COLO668 (cell line): ENCODE results near the gene SMYD5.
A peak's percentile ranks its signal among the peaks of the same experiment; 100 is the strongest.

Source experiments
- DNase-seq: peaks from one replicate; lab custom pipeline; 2025; ENCODE audit not compliant: unreplicated experiment; lab: John Stamatoyannopoulos, UW

SMYD5 gene

DNA sequence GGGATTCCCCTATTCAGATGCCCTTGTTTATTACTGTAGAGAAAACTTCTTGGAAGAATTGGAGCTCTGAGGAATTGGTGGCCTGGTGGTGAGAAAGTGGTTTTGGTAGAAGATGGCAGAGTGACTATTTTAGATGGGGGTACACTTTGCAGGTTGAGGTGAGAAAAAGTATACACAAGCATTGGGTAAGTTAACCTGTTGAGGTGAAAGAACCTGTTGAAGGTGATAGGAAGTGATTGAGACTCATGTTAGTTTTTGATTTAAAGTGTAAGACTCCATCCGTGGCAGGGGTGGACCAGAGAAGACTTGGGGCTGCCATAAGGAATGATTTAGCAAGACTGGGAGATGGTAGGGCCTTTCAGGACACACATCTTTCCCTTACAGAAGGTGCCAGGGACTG lies 23.1 kb downstream of the SMYD5 start:
- no peak for DNase-seq

DNA sequence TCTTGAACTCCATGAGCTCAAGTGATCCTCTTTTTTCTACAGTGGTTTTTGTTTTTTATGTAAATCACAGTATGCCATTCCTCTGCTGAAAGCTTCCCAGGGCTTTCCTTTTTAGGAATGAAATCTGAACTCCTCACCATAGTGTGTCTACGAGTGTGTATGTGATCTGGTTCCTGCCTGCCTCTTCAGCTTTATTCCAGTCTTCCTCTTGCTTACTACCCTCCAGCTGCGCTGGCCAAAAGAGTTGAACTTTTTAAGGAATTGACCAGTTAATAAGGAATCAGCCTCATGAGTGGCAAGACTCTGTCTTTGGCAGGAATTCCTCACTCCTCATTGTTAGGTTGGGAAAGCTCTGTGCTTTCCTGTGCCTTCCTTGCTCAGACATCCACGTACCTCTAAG lies 24.1 kb downstream of the SMYD5 start:
- no peak for DNase-seq

DNA sequence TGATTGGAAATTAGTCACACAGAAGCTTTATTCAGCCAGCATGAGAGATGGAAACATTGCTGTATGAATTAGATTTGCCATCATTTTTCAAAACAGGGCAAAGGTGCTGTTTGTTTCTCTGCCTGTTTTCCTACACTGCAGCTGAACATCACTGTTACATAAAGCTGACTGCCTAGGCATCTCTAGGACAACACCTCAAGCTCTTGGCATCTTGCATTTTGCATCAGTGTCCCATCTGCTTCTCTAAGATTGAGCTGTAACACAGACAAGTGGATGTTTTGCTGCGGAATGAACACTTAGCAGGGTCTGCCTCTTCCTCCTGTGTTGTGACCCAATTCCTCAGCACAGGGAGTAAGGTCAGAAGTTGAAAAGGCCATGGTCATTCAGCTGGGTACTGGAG lies 24.9 kb downstream of the SMYD5 start:
- no peak for DNase-seq

GRCh38 chr2:73239776-73240175 lies 25.7 kb downstream of the SMYD5 start:
- no peak for DNase-seq

DNA sequence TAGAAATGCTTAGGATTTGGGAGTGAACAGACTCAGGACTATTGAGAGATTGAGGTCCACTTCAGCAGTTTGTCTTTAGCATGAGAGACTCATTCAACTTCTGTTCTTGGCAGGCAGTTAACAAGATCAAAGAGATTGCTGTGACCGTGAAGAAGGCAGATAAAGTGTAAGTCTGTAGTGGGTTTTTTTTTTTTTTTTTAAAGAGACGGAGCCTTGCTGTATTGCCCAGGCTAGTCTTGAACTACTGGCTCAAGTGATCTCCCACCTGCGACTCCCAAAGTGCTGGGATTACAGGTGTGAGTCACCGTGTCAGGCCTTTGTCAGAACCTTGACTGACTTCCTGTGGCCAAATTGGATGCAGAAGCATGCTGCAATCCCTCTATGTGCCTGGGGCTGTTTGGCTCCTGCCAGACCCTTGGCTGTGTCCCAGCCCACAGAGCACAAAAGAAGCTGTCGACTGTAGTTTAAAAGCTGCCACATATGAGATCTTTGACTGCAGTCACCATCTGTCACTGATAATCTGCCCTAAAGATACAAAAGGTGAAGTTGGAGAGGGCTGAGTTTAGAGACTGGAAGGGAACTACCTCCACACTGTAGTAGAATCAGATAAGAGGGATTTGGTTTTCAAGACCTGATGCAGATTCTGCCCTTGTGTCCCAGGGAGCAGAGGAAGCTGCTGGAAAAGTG lies 30.0 kb downstream of the SMYD5 start:
- DNase-seq, result peak; percentile 18

- no peak for DNase-seq
Observed at GRCh38 chr2:73244580-73244979, 30.5 kb downstream of the SMYD5 start.

GRCh38 chr2:73246850-73247249 lies 32.8 kb downstream of the SMYD5 start:
- DNase-seq, result no peak

DNA sequence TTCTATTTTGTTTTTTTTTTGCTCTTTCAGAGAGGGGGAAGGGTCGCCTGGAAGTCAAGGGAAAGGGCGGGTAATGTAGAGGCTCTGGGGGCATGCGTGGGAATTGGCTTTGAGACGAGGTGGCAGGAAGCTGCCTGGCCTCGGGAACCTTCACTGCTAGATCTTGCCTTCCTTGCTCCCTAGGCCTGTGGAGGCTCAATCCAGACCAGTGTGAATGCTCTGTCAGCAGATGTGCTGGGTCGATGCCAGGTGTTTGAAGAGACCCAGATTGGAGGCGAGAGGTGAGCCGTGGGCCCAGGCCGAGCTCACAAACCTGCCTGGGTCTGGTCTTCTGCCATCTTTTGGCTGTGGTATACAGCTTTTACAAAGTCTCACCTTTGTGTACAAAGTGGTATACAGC lies 35.6 kb downstream of the SMYD5 start:
- DNase-seq, result no peak

DNA sequence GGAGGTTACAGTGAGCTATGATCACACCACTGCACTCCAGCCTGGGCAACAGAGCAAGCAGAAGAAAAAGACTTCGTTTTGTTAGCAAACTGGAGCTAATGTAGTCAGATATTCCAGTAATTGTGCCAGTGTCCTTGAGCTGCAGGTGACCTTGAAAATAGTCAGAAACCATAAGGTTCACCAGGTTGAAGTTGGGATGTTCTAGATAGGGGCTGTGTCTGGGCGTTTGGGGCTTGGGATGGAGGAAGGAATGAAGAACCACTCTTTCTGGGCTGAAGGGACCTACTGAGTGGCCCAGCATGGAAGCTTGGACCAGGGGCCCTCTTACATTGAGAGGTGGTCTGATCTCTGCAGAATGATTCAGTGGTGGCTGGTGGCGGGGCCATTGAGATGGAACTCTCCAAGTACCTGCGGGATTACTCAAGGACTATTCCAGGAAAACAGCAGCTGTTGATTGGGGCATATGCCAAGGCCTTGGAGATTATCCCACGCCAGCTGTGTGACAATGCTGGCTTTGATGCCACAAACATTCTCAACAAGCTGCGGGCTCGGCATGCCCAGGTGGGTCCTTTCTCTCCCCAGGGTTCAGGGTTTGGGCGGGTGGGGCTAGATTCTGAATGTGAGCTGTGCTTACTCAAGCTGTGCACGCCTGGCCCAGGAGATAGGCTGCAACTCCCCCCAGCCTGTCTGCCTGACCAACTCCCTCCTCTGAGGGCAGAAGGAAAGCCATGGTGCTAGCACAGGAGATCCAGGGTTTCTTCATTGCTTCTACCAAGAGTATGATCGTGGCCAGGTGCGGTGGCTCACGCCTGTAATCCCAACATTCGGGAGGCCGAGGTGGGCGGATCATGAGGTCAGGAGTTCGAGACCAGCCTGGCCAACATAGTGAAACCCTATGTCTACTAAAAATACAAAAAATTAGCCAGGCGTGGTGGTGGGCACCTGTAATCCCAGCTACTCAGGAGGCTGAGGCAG lies 37.1 kb downstream of the SMYD5 start:
- DNase-seq, result no peak

DNA sequence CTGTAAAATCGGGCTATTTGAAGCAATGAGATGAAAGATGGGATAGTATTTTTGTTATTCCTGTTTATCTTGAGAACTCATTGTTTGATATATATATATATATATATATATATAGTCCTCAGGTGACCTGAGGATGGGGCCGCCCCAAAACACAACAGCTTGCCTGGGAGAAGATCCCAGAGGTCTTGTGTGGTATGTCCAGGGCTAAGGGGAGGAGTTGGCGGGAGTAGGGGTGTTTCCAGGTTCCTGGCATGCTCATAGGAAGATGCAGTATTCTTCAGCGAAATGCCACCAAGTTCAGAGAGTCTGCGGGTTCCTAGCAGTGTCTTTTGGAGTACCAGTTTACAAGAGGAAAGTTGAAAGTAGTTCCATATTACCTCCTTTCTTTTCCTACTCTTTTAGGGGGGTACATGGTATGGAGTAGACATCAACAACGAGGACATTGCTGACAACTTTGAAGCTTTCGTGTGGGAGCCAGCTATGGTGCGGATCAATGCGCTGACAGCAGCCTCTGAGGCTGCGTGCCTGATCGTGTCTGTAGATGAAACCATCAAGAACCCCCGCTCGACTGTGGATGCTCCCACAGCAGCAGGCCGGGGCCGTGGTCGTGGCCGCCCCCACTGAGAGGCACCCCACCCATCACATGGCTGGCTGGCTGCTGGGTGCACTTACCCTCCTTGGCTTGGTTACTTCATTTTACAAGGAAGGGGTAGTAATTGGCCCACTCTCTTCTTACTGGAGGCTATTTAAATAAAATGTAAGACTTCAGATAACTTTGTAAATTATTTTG lies 38.4 kb downstream of the SMYD5 start:
- no peak for DNase-seq

GRCh38 chr2:73253400-73253799 lies 39.4 kb downstream of the SMYD5 start:
- no peak for DNase-seq

- no peak for DNase-seq
Observed at GRCh38 chr2:73253901-73254300, 39.9 kb downstream of the SMYD5 start.

- no peak for DNase-seq
Observed at GRCh38 chr2:73254343-73255006, 40.4 kb downstream of the SMYD5 start.

DNA sequence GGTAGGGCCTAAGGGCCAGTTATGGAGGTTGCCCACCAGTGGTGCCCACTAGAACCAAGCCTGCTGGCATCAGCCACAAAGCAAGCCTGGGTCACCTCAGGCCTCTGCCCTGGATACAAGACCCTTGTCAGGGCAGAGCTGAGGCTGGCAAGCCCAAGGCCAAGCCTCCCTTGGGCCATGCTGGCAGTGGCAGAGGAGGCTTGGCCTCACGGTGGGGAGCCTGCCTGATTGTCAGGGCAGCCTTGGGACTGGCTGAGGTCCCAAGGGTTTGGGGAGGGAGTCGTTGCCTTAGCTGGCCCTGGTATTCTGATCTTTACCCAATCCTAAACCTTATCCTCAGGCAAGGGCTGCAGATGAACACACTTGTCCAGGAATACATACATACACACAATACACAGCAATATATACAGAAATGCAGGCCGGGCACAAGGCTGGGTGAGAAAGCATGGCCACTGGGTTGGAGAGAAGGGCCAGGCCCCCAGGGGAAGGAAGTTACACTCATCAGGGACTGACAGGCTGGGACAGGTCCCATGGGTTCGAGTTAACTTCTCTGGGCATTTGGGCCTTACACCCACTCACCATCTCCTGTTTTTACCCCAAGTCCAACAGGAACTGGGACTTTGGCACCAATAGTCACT lies 41.1 kb downstream of the SMYD5 start:
- DNase-seq, result no peak

GRCh38 chr2:73255907-73256617 lies 42.0 kb downstream of the SMYD5 start:
- DNase-seq, result no peak

DNA sequence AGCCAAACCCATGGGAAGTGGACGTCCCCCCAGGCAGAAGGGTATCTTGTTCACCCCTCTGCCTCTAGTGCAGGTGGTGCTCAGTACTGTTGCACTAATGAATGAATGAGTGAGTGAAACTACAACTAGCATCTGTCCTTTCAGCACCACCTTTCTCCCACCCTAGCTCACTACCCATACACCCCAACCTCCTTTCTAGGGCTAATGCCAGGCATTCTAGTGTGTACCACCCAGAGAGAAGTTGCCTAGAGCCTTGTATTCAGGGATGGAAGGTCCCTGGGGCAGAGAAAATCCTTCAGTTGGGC lies 42.5 kb downstream of the SMYD5 start:
- DNase-seq, result no peak

DNA sequence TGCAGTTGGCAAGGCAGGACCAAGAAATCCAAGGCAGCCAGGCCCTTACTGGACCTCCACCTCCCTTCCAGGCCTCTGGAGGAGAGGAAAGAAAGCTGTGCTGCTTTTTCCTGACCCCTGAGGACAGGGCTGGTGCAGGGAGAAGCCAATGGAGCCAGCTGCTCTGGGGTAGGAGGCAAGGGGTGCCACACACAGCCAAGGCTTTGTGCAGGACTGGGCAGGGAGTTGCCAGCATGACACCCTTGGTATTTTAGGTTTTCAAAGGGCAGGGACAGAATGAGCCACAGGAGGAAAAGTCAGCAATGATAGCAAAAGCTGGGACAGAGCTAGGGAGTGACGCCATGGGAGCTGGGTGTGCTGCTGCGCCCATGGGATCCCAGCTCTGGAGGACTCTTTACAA lies 43.0 kb downstream of the SMYD5 start:
- no peak for DNase-seq

DNA sequence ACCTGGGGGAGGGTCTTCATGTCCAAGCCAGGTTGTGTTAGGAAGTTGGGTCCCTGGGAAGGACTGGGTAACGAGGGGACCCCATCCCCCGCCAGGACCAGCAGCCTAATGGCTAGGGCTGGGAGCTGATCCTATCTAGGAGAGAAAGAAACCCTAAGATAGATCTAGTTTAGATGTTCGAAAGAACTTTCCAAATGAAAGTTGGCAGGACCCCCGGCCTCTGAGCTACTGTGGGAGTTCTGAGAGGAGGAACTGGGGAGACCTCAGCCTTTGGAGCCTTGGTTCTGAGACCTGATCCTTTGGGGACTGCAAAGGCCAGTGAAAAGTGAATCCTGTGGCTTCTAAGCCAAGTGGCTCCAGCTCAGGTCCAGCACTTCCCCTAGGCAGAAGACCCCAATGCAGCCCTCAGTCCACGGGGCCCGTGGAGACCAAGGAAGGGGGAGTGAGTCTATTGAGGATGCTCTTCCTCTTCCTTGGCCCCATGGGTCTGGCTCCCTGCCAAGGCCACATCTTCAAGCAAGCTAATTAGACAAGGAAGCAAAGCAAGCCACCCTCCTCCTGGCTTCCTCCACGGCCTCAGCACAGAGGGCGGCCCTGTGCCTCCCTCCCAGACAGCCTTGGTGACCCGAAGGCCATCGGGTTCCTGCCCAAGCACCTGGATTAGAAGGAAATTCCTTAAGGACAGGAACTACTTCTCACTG lies 43.5 kb downstream of the SMYD5 start:
- no peak for DNase-seq

GRCh38 chr2:73258186-73258912 lies 44.3 kb downstream of the SMYD5 start:
- no peak for DNase-seq
